Bronchial epithelial cell (primary cell): ENCODE results near the gene SOX5. TPM values are rescaled to one million over a fixed set of nuclear protein-coding genes. Genes with fewer than 3 reads are reported as not detected.
A peak's percentile ranks its signal among the peaks of the same experiment; 100 is the strongest.

ENCODE experiments used
- DNase-seq: peaks from one replicate; pipeline ENCODE4 v3.0.0-alpha.2; 2010; ENCODE audit warnings: low read depth
- FAIRE-seq: peaks from 2 replicates; lab custom pipeline; 2011; peaks lifted over from hg19 to GRCh38; lab: Jason Lieb, UNC
- H3K27me3 ChIP-seq: 2 replicates; pipeline ENCODE4 v1.5.1; 2011; ENCODE audit warnings: low read length; ENCODE audit not compliant: control insufficient read depth, insufficient read depth
- H3K36me3 ChIP-seq: 2 replicates; pipeline ENCODE4 v1.5.1; 2011; ENCODE audit warnings: low read length; ENCODE audit not compliant: control insufficient read depth, insufficient read depth
- H3K4me3 ChIP-seq: 2 replicates; pipeline ENCODE4 v1.5.1; 2011; ENCODE audit warnings: mild to moderate bottlenecking, low read depth, low read length, control low read depth
- total RNA-seq: library from RNA; depleted of rRNA; stranded (reverse); fragments of >200 nt; gene quantifications from 2 replicates; pipeline ENCODE4 v1.2.1, GENCODE V29; 2014
- TF ChIP-seq, protein P1 (sequence below): IDR thresholded peaks from 2 replicates; pipeline ENCODE4 v1.5.1; 2011; ENCODE audit warnings: mild to moderate bottlenecking, moderate library complexity, low read length, control low read depth, inconsistent platforms; ENCODE audit not compliant: insufficient read depth, severe bottlenecking

SOX5 gene
- total RNA-seq, 1 donor from 2014 or later = under 0.01 TPM

DNA sequence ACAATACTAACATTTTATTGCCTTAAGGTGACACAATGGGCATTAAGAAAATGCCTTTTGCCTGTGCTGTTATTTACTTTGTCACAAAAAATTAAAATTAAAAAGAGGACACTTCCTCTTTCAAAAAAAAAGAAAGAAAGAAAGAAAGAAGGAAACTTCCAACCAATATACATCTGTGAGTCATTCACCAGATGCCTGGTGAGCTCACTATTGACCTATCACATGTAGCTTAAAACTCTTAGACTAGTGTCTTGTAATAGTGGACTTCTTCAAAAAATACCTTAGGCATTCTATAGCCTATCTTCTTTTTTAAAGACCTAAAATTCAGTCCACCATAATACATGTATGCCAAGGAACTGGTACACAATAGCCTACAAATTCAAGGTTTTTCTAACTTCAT is 4.9 kb upstream of the SOX5 start:
- Histone ChIP-seq H3K27me3 (peaks cover 1% of the 10 kb centered on the region), H3K36me3 (no peaks in the 10 kb centered on the region), H3K4me3 (no peak overlapping the region)
- TF ChIP-seq, protein P1, sequence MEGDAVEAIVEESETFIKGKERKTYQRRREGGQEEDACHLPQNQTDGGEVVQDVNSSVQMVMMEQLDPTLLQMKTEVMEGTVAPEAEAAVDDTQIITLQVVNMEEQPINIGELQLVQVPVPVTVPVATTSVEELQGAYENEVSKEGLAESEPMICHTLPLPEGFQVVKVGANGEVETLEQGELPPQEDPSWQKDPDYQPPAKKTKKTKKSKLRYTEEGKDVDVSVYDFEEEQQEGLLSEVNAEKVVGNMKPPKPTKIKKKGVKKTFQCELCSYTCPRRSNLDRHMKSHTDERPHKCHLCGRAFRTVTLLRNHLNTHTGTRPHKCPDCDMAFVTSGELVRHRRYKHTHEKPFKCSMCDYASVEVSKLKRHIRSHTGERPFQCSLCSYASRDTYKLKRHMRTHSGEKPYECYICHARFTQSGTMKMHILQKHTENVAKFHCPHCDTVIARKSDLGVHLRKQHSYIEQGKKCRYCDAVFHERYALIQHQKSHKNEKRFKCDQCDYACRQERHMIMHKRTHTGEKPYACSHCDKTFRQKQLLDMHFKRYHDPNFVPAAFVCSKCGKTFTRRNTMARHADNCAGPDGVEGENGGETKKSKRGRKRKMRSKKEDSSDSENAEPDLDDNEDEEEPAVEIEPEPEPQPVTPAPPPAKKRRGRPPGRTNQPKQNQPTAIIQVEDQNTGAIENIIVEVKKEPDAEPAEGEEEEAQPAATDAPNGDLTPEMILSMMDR = no peak
- DNase-seq (peak; percentile 44), FAIRE-seq (no peak)

DNA sequence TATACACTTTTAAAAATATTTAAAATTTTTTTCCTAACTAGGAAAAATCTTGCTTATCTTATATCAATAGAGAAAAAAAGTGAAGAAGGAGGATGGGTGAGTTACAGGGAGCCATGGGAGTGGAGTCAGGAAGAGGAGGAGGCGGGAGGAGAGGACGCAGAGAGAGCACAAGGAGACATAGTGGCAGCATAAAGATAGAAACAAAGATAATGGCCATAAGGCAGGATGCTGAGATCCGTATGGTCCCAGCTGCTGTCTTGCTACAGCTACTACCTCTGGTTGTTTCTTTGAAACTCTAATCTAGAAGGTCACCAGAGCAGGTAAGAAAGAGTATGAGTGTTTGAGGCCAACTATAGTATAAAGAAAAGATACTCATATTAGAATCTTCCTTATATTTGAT is 2.6 kb upstream of the SOX5 start:
- Histone ChIP-seq H3K4me3 (no peak overlapping the region), H3K36me3 (no peaks in the 10 kb centered on the region), H3K27me3 (peaks cover 7% of the 10 kb centered on the region)
- DNase-seq (no peak), FAIRE-seq (no peak)
- TF ChIP-seq, protein P1 = no peak

DNA sequence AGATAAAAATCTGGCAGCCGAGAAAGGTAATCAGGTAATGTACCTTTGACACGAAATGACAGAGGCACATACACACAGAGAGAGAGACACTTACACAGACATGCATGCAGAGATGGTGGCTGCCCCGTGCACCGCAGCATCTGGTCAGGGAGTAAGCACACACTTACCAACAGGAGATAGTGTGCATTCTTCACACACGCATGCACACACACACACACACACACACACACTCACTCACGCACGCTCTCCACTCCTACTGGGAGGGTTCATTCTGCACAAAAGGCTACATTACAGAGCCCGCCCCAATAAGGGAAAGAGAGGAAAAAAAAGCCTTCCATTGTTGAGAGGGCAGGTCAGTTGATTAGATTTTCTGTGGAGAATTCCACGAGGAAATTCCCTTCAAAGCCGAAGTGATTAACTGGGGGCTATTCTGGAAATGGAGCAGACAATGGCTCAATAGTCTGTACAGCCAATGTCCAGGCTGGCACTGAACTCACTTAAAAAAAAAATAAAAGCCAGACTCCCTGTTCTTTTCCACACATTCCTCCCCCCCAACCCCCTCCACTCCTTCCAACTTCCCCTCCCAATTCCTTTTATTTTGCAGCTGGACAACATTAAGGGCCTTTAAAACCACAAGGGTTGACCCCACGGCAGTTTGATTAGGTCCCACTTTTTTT is 1.4 kb upstream of the SOX5 start:
- TF ChIP-seq, protein P1 = no peak
- DNase-seq = peak; percentile 3
- FAIRE-seq = no peak
- H3K36me3 ChIP-seq = no peaks in the 10 kb centered on the region
- H3K27me3 ChIP-seq = peaks cover 7% of the 10 kb centered on the region
- H3K4me3 ChIP-seq = no peak overlapping the region

DNA sequence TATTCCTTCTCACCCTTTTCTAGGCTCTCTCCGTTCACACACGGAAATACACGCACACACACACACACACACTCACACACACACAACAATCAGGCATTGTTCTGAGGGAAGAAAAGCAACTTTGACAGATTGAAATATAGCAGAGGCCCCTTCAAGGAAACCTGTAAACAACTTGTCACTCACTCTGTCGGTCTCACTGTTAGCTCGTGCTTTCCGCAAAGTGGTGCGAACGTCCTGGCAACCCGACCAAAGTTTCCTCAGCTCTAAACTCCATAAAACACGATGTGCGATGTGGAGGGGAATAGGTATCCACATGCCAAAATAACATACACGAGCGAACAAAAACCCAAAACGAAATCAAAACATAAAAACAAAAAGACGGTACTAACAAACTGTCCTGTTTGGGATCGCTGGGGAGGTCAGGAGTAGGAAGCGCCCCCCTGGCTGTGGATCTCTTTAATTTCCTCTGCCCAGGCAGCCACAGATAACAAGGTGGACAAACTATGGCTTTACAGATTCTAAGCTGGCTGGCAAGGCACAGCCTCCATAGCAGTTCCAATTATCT is 822 bp upstream of the SOX5 start:
- TF ChIP-seq, protein P1 = no peak
- FAIRE-seq = no peak
- Histone ChIP-seq H3K27me3 (peaks cover 7% of the 10 kb centered on the region), H3K36me3 (no peaks in the 10 kb centered on the region), H3K4me3 (peak overlapping the region; percentile 19)
- DNase-seq = peak; percentile 13

DNA sequence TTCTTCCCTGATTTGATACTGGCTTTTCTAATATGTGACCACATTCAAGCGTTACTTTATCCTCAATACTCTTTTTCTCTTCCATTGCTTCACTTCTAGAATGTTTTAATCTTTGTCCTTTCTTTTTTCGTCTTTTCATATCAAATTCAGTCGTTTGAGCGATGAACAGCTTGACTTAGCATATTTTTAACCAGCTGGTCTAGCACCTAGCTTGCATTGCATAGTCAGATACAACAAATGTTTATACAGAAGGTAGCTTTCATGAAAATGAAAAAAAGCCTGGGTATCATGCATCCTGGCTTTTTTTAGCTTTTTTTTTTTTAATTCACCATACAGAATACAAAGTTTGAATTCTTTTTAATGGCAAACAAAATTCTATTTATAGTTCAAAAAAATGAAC is 1.2 kb downstream of the SOX5 start:
- DNase-seq = no peak
- no peak for FAIRE-seq
- peaks cover 7% of the 10 kb centered on the region for H3K27me3 ChIP-seq
- no peaks in the 10 kb centered on the region for H3K36me3 ChIP-seq
- H3K4me3 ChIP-seq = no peak overlapping the region
- TF ChIP-seq, protein P1 = no peak
